ENCODE measurements around the gene DEFB123.
"Not testable (repeated sequence)": the region's sequence is repeated elsewhere in the genome, so short reads cannot be mapped to it uniquely, and the experiment has no call there.

The DEFB123 gene

DNA sequence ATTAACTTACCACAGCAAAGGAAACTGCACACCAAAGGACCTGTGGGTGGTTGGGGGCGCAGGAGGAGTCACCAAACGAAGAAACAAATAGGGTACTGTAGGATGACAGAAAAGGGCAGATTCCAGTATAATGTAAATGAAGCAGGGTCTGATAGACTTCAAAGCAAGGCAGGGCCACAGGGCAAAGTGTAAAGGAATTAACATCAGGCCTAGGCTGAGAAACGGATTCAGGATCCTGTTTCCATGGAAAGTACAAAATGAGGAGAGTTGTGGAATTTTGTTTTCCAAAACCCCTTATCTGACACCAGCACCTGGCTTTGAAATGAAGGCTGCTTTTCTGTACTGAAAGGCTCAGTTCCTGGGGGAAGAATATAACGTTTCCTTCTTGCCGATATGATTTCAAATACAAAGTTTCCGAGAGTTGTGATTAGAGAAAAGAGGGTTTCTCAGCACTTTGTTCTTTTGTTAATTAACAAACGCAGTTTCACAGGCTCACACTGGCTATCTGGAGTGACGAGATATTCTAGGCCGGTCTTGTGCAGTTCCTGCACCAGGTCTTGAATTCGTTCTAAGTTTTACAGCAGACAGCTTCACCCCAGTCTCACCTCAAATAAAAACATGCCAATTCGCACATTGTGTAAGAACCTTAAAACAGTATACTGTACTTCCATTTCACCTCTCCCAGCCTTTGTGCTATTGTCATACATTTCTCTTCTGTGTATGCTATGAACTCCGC, 5.8 kb downstream of the DEFB123 start:
- DNase-seq (ENCODE audit: low read depth in 1 of 2, low spot score in 1 of 2), result no peak
- no peak for TF ChIP-seq JUND (IDR thresholded peaks at IDR 0.05; ENCODE audit: low read depth)
- in situ Hi-C loops (cut with HindIII; ENCODE audit: low pct_unique_long_range_greater_than_20kb, low sequenced_read_pairs), result no loop called here

DNA sequence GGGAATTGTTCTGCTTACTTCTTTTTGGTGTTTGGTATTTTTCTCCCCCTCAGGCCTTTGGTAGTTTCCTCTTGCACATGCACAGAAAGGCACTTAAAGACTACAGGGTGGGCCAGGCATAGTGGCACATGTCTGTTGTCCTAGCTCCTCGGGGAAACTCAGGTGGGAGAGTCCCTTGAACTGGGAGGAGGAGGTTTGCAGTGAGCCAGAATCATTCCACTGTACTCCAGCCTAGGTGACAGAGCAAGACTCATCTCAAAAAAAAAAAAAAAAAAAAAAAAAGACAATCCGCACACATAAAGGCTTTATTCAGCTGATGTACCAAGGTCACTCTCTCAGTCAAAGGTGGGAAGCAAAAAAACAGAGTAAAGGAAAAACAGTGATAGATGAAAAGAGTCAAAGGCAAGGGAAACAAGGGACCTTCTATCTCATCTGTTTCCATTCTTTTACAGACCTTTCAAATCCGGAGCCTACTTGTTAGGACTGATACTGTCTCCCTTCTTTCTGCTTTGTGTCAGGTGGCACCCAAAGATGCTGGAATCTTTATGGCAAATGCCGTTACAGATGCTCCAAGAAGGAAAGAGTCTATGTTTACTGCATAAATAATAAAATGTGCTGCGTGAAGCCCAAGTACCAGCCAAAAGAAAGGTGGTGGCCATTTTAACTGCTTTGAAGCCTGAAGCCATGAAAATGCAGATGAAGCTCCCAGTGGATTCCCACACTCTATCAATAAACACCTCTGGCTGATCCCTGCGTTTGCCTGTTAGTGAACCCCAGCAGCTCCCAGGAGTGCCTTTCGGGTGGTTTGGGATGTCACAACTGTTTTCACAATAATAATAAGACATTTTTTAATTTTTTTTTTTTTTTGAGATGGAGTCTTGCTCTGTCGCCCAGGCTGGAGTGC, 9.3 kb downstream of the DEFB123 start:
- no peak for TF ChIP-seq JUND (IDR thresholded peaks at IDR 0.05; ENCODE audit: low read depth)
- in situ Hi-C loops (cut with HindIII; ENCODE audit: low pct_unique_long_range_greater_than_20kb, low sequenced_read_pairs), result no loop called here
- no peak for DNase-seq (ENCODE audit: low read depth in 1 of 2, low spot score in 1 of 2)

DNA sequence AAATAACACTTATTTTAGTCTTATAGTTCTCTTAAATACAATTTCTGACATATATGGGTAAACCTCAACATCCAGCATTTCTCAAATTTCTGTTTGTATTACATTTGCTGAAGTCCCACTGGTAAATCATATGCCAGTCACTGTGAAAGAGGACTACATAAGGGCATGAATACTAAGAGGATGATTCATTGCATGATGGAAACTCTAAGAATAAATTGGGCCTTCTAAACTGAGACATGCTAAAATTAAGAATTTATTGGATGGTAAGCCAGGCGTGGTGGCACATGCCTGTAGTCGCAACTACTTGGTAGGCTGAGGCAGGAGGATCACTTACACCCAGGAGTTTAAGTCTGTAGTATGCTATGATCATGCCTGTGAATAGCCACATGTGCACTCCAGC, 12.1 kb downstream of the DEFB123 start:
- DNase-seq (ENCODE audit: low read depth in 1 of 2, low spot score in 1 of 2), result no peak
- TF ChIP-seq JUND (IDR thresholded peaks at IDR 0.05; ENCODE audit: low read depth), result no peak
- in situ Hi-C loops (cut with HindIII; ENCODE audit: low pct_unique_long_range_greater_than_20kb, low sequenced_read_pairs), result no loop called here

DNA sequence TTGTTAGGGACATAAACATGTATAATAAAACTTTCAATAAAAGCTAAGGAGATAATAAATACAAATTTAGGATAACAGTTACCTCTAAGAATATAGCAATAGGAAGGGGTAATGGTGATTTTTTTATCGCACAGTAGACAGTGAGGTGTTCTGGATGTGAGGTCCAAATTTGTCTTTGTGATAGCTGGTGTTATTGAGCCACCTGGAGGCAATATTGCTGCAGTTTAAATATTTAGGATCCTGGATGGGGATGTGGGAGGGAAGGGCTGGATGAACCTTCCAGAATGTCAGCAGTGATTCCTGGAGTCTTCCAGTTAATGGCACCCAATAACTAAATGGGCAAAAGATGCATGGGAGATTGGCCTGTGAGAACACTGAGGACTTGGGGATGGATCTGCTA, 13.9 kb downstream of the DEFB123 start:
- no peak for TF ChIP-seq JUND (IDR thresholded peaks at IDR 0.05; ENCODE audit: low read depth)
- in situ Hi-C loops (cut with HindIII; ENCODE audit: low pct_unique_long_range_greater_than_20kb, low sequenced_read_pairs), result no loop called here
- peak in 1 of 2 experiments; percentile 48 for DNase-seq (ENCODE audit: low read depth in 1 of 2, low spot score in 1 of 2)

DNA sequence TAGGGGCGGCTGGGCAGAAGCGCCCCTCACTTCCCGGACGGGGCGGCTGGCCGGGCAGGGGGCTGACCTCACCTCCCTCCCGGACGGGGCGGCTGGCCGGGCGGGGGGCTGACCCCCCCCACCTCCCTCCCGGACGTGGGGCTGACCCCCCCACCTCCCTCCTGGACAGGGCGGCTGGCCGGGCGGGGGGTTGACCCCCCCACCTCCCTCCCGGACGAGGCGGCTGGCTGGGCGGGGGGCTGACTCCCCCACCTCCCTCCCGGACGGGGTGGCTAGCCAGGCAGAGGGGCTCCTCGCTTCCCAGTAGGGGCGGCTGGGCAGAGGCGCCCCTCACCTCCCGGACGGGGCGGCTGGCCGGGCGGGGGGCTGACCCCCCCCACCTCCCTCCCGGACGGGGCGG, 30.5 kb downstream of the DEFB123 start:
- in situ Hi-C loops (cut with HindIII; ENCODE audit: low pct_unique_long_range_greater_than_20kb, low sequenced_read_pairs); DNase-seq (ENCODE audit: low read depth in 1 of 2, low spot score in 1 of 2): not testable (repeated sequence)

DNA sequence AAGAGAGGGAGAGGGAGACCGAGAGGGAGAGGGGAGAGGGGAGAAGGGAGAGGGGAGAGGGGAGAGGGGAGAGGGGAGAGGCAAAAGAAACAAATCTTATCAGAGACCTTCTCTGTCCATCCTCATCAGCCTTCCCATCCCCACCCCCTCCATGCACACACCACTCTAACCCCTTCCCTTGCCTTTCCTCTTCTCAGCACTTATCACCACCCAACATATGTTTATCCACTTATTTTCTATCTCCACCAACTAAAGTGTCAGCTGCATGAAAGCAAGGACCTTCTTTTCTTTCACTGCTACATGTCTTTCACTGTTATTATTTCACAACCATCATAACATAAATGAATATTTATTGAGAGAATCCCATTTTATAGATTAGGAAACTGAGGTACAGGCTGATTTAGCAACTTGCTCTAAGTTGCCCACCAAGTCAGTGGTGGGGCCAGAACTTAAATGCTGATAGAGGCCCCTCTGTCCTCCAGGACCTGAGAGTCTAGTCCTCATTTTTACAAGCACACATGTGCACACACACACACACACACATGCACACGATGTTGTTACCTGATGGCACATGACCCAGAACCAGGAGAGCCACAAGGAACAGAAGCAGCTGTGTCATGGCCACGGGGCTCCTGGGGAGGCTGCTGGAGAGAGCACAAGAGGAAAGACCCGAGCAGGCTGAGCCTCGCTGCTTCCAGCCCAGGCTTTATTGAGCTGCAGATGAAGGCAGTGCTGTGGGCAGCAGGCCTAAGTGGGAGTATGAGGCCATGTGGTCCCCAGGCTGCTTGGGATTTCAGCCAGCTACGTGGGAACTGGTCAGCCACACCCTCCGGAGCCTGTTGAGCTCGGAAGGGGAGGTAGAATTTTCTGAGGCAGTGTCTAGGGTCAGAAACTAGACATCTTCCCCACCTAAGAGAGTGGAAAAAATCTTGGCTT, 32.2 kb downstream of the DEFB123 start:
- in situ Hi-C loops (cut with HindIII; ENCODE audit: low pct_unique_long_range_greater_than_20kb, low sequenced_read_pairs), result no loop called here
- TF ChIP-seq JUND (IDR thresholded peaks at IDR 0.05; ENCODE audit: low read depth), result no peak
- no peak for DNase-seq (ENCODE audit: low read depth in 1 of 2, low spot score in 1 of 2)

DNA sequence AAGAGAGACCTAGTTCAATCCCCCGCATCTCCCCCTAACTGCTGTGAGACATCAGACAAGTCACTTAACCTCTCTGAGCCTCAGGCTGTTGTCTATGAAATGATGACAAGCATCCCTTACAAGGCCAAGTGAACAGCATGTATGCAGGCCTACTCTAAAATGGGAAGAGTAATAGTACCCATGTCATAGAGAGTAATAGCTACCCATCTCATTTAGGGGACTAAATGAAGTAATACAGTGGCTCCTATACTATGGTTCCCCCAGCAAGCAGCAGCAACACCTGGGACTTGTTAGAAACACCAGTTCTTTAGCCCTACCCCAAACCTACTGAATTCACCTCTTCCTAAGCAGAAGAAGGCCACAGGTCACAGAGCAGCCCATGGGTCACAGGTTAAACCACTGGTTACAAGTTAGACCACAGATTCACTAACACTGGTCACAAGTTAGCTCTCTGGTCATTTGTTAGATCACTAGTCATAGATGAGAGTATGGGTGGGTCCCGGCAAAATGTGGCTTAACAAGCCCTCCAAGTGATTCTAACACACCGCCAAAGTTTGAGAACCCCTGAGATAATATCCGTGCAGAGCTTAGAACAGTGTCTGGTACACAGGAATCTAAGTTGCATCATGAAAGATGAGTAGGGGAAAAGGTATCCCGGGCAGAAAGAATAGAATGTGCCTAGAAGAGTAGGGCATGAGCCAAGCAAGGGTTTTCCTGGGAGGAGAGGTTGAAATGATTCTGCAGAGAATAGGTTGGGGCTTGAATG, 33.1 kb downstream of the DEFB123 start:
- no peak for TF ChIP-seq JUND (IDR thresholded peaks at IDR 0.05; ENCODE audit: low read depth)
- in situ Hi-C loops (cut with HindIII; ENCODE audit: low pct_unique_long_range_greater_than_20kb, low sequenced_read_pairs), result no loop called here
- no peak for DNase-seq (ENCODE audit: low read depth in 1 of 2, low spot score in 1 of 2)

DNA sequence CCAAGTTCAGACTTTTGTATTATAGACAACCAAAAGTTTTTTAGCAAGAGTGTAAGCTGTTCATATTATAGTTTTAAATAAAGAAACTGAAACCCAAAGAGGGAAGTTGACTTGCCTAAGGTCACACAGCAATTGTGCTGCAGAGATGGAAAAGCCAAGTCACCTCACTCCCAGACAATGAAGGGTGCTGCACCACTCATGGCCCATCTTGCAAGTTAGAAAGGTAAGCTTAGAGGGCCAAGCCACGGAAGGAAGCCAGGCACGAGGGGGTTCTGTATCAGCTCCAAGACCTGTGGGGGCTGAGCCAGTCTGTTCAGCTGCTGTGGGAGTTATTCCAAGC, 33.6 kb downstream of the DEFB123 start:
- in situ Hi-C loops (cut with HindIII; ENCODE audit: low pct_unique_long_range_greater_than_20kb, low sequenced_read_pairs), result no loop called here
- no peak for TF ChIP-seq JUND (IDR thresholded peaks at IDR 0.05; ENCODE audit: low read depth)
- no peak for DNase-seq (ENCODE audit: low read depth in 1 of 2, low spot score in 1 of 2)

DNA sequence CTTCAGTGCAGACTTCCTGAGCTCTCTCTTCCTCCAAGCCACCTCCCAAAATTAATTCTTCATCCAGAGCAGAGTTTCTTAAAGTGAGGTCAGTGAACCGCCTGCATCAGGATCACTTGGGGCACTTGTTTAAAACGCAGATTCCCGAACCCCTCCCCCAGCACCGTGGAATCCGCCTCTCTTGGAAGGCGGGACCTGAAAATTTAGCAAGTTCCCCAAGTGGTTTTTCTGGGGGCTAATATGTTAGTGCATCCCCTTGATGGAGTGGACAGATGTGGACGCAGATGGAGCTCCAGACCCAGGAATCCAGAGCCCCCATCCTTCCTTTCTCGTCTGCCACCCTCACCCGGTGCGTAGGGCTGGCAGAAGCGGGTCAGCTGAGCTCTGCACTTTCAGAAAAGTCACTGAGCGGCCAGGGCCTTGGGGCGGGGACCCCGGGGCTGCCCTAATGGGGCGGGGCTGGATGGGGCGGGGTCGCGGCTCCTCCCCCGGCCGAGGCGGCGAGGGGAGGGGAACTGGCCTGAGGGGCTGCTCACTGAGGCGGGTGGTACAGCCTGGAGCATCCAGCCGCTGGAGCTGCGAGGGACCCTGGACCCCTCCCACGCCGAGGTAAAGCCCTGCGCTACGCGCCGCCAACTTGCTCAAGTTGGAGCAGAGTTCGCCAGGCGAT, 34.5 kb downstream of the DEFB123 start, which contains the start of the genes DEFB124 and REM1:
DEFB124 (minus strand) TSS at position 370 of the 670 bp plus-strand sequence. CDS start 2,114 bp downstream, outside the sequence.
REM1 (plus strand) TSS at position 531 of the 670 bp plus-strand sequence. CDS start 1,158 bp downstream, outside the sequence.
- in situ Hi-C loops (cut with HindIII; ENCODE audit: low pct_unique_long_range_greater_than_20kb, low sequenced_read_pairs), result no loop called here
- TF ChIP-seq JUND (IDR thresholded peaks at IDR 0.05; ENCODE audit: low read depth), result no peak

DNA sequence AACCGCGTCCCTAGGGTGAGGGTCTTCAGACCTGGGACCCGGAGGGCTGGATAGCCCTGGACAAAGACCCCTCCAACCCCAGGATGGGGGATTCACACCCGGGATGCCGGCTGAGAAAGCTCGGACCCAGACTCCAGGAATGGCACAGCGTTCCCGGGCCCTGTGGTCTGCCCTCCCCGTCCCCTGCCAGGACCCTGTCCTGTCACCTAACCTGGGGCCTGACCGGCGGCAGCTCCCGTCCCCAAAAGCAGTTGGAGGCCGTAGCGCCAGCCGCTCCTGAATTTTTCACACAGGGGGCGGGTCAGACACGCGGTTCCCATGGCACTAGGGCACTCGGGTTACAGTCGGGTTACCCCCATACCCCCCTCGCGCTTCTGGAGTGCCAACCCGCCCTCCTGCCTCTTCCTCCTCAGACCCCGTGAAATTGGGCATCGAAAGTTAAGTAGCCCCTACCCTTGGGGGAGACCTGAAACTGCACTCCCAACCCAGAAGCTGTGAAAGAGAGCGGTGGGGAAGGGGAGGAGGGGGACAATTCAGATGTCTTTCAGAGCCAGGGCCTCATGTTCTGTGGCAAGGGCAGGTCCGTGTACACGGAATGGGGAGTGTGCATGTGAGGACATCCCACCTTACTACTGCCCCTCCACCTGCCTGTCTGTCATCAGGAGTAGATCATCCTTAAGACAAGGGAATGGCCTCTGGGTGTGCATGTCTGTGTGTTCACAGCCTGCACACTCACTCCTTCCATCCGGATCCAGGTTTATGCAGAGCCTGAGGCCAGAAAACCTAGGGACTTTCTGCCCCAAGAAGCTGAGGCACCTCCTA, 35.3 kb downstream of the DEFB123 start:
- in situ Hi-C loops (cut with HindIII; ENCODE audit: low pct_unique_long_range_greater_than_20kb, low sequenced_read_pairs), result no loop called here
- TF ChIP-seq JUND (IDR thresholded peaks at IDR 0.05; ENCODE audit: low read depth), result no peak
- peak in 1 of 2 experiments; percentile 23 for DNase-seq (ENCODE audit: low read depth in 1 of 2, low spot score in 1 of 2)

More for the DNA sequence above, 34.5 kb downstream of the DEFB123 start, which contains the start of the genes DEFB124 and REM1:
- no peak for DNase-seq (ENCODE audit: low read depth in 1 of 2, low spot score in 1 of 2)

All from T47D (cell line).